ENCODE measurements around the gene SOBP.

- no peak for TF ChIP-seq CTCF (IDR thresholded peaks at IDR 0.05)
- TF ChIP-seq EZH2 (IDR thresholded peaks at IDR 0.05; ENCODE audit: borderline replicate concordance, insufficient read depth, low read depth, low read length, poor library complexity, severe bottlenecking), result no peak
Observed at GRCh38 chr6:107585815-107586435, 96.0 kb downstream of the SOBP start.
